OCI-LY3 (cell line): ENCODE data around the gene RBM25.

Source experiments
- CTCF ChIP-seq: fragments of 200-600, 300-600 bp; sonication (generic); IDR thresholded peaks from 2 replicates; pipeline ENCODE4 v1.5.1; 2014; ENCODE audit warnings: antibody characterized with exemption, low read length, low read depth
- EZH2phosphoT487 ChIP-seq: fragments of 200-600 bp; shearing (Covaris generic); IDR thresholded peaks from 2 replicates; pipeline ENCODE4 v1.6.1; 2018; ENCODE audit warnings: antibody characterized with exemption, mixed run types, low read depth

GRCh38 chr14:73168274-73168673 lies 109.9 kb downstream of the RBM25 start:
- TF ChIP-seq CTCF (no peak), EZH2phosphoT487 (no peak)
